Aorta (tissue), 5 donors: ENCODE results near the gene PLEKHO1. TPM values are rescaled to one million over a fixed set of nuclear protein-coding genes. Genes with fewer than 3 reads are reported as not detected.

ENCODE experiments used
- ATAC-seq: fragments of 200-7000 bp; cut with Tn5 transposase; one replicate; pipeline ENCODE4 v1.9.1; 2022; ENCODE audit warnings: moderate library complexity; ENCODE audit not compliant: low FRiP score
- DNase-seq, 2 donors: peaks; one replicate each; pipeline ENCODE4 v3.0.0-alpha.2; 2020
- H3K27ac ChIP-seq, 2 donors: one replicate each; pipeline ENCODE4 v1.5.1; 2013; ENCODE audit warnings: low read length in 2 of 2, mild to moderate bottlenecking in 2 of 2, moderate library complexity in 2 of 2, control low read depth in 1 of 2, inconsistent platforms in 1 of 2, low read depth in 1 of 2
- H3K27me3 ChIP-seq, 2 donors: one replicate each; pipeline ENCODE4 v1.6.1; 2013; ENCODE audit warnings: control low read depth in 1 of 2, low read length in 1 of 2, mild to moderate bottlenecking in 1 of 2, moderate library complexity in 1 of 2; ENCODE audit not compliant: insufficient read depth in 2 of 2, control insufficient read depth in 1 of 2
- H3K36me3 ChIP-seq, 2 donors: one replicate each; pipeline ENCODE4 v1.6.1; 2013; ENCODE audit warnings: control low read depth in 1 of 2, low read length in 1 of 2, mild to moderate bottlenecking in 1 of 2; ENCODE audit not compliant: insufficient read depth in 2 of 2, control insufficient read depth in 1 of 2
- H3K4me1 ChIP-seq, 2 donors: one replicate each; pipeline ENCODE4 v1.6.1; 2013; ENCODE audit warnings: low read length in 2 of 2, control low read depth in 1 of 2, mild to moderate bottlenecking in 1 of 2, moderate library complexity in 1 of 2; ENCODE audit not compliant: insufficient read depth in 2 of 2, control insufficient read depth in 1 of 2
- H3K4me3 ChIP-seq, 2 donors: one replicate each; pipeline ENCODE4 v1.5.1; 2013; ENCODE audit warnings: low read length in 2 of 2, control low read depth in 1 of 2, mild to moderate bottlenecking in 1 of 2
- H3K9me3 ChIP-seq: one replicate; pipeline ENCODE4 v1.6.1; 2013; ENCODE audit warnings: mild to moderate bottlenecking, low read length; ENCODE audit not compliant: control insufficient read depth
- WGBS, 2 donors: extraction: QIAGEN DNeasy Blood & Tissue Kit; methylation state at CpG; one replicate each; pipeline ENCODE4 v1.1.7; 2013; 5-methylcytosine and 5-hydroxymethylcytosine counted together
- intact Hi-C, 2 donors: fragments of 100-400 bp; cut with DNase I; formaldehyde crosslinking; loops; one replicate each; pipeline versions ENCODE4 v1.14.2 to v1.15.0; 2022
- polyA plus RNA-seq, 2 donors: library from polyadenylated mRNA; stranded (reverse); fragments of 200-250 nt; gene quantifications; one replicate each; pipeline ENCODE4 v1.2.3, GENCODE V29; 2013
- total RNA-seq, 2 donors: library from RNA; stranded (reverse); fragmentation: NEBNext Ultra II Directional; extraction: Animal tissue kit (Norgen Biotek cat#: 25700); gene quantifications; one replicate each; pipeline ENCODE4 v1.2.1, GENCODE V29; 2021
- donor health status: healthy with polysubstance abuse.
- donor health status: Bipolar disorder and iron deficiency.
- donor health status: DM: no; HTN: no; CAD: no.
- donor health status: DM: no; HTN: no; CAD: no.
- donor health status: DM: yes; HTN: yes; CAD: no.

PLEKHO1 gene
- total and polyA plus RNA-seq, 4 donors = 56.6 to 146 (median 118) TPM

- intact Hi-C loops = loop anchor here in 1 of 2 donors (1.0 to 5.0 kb wide), 2 partner anchors 11 to 70 kb away; no protein-coding TSS in a partner anchor
- Histone ChIP-seq H3K27me3 (no peaks in the 10 kb centered on the region), H3K27ac (peak overlapping the region; percentile 97 to 98), H3K4me1 (no peaks in the 10 kb centered on the region), H3K4me3 (no peak overlapping the region), H3K36me3 (peaks cover 3 to 9% of the 10 kb centered on the region in 2 donors), H3K9me3 (no peaks in the 10 kb centered on the region)
- 16 to 22% methylated on average over 4 of the region's 4 CpGs for WGBS, 2 donors
- ATAC-seq (no peak), DNase-seq (no peak)
Observed at GRCh38 chr1:150162582-150162861, 12.8 kb downstream of the PLEKHO1 start.

- Histone ChIP-seq H3K4me1 (no peaks in the 10 kb centered on the region), H3K27me3 (no peaks in the 10 kb centered on the region)
Observed at GRCh38 chr1:150162862-150163706, 13.4 kb downstream of the PLEKHO1 start.

GRCh38 chr1:150164224-150164623 lies 14.5 kb downstream of the PLEKHO1 start:
- Histone ChIP-seq H3K9me3 (no peaks in the 10 kb centered on the region), H3K4me1 (no peaks in the 10 kb centered on the region), H3K36me3 (peaks cover 0 to 1% of the 10 kb centered on the region in 2 donors), H3K4me3 (no peak overlapping the region), H3K27ac (peak overlapping the region in 1 of 2 donors; percentile 98), H3K27me3 (no peaks in the 10 kb centered on the region)
- DNase-seq (peak in 1 of 2 donors; percentile 76), ATAC-seq (no peak)
- intact Hi-C loops = loop anchor here in 1 of 2 donors (5.0 kb wide), 1 partner anchor 68 kb away; no protein-coding TSS in a partner anchor
- 94 to 96% methylated on average over 5 of the region's 5 CpGs for WGBS, 2 donors

More at GRCh38 chr1:150162862-150163706, 13.4 kb downstream of the PLEKHO1 start:
- WGBS, 2 donors = 1 to 2% methylated on average over 14 of the region's 14 CpGs
- Histone ChIP-seq H3K36me3 (peaks cover 3 to 6% of the 10 kb centered on the region in 2 donors), H3K9me3 (no peaks in the 10 kb centered on the region), H3K4me3 (no peak overlapping the region), H3K27ac (peak overlapping the region; percentile 98)
- ATAC-seq = peak; percentile 91
- peak; percentile 94 to 96 for DNase-seq
- intact Hi-C loops = loop anchor here in 1 of 2 donors (1.0 to 5.0 kb wide), 2 partner anchors 12 to 69 kb away; no protein-coding TSS in a partner anchor

GRCh38 chr1:150164779-150165178 lies 15.1 kb downstream of the PLEKHO1 start:
- Histone ChIP-seq H3K27ac (peak overlapping the region; percentile 31 to 65), H3K4me3 (no peak overlapping the region), H3K27me3 (no peaks in the 10 kb centered on the region), H3K36me3 (no peaks in the 10 kb centered on the region), H3K9me3 (no peaks in the 10 kb centered on the region), H3K4me1 (no peaks in the 10 kb centered on the region)
- no peak for ATAC-seq
- DNase-seq = no peak
- WGBS, 2 donors = 78 to 83% methylated on average over 5 of the region's 5 CpGs
- intact Hi-C loops = loop anchor here (5.0 kb wide), 2 partner anchors 68 to 202 kb away; no protein-coding TSS in a partner anchor

GRCh38 chr1:150165622-150166612 lies 16.2 kb downstream of the PLEKHO1 start:
- no peaks in the 10 kb centered on the region for H3K27me3 ChIP-seq
- ATAC-seq (no peak), DNase-seq (no peak)
- H3K4me3 ChIP-seq = no peak overlapping the region
- no peaks in the 10 kb centered on the region for H3K9me3 ChIP-seq
- H3K36me3 ChIP-seq = no peaks in the 10 kb centered on the region
- H3K4me1 ChIP-seq = no peaks in the 10 kb centered on the region
- intact Hi-C loops = loop anchor here in 1 of 2 donors (5.0 kb wide), 1 partner anchor 204 kb away; no protein-coding TSS in a partner anchor
- 55 to 64% methylated on average over 14 of the region's 14 CpGs for WGBS, 2 donors
- peak overlapping the region; percentile 41 to 65 for H3K27ac ChIP-seq

- Histone ChIP-seq H3K9me3 (no peaks in the 10 kb centered on the region), H3K4me1 (no peaks in the 10 kb centered on the region), H3K4me3 (no peak overlapping the region), H3K27me3 (no peaks in the 10 kb centered on the region), H3K36me3 (no peaks in the 10 kb centered on the region), H3K27ac (no peak overlapping the region)
- ATAC-seq = peak; percentile 69
- DNase-seq = peak; percentile 77 to 91
- WGBS, 2 donors = 22 to 23% methylated on average over 6 of the region's 6 CpGs
- intact Hi-C loops = loop anchor here (2.0 to 5.0 kb wide), 3 partner anchors 96 to 207 kb away; no protein-coding TSS in a partner anchor
Observed at GRCh38 chr1:150168960-150169601, 19.4 kb downstream of the PLEKHO1 start.

GRCh38 chr1:150171801-150172200 lies 22.1 kb downstream of the PLEKHO1 start:
- intact Hi-C loops = no loop called here
- no peak for DNase-seq
- Histone ChIP-seq H3K27me3 (no peaks in the 10 kb centered on the region), H3K27ac (no peak overlapping the region), H3K9me3 (no peaks in the 10 kb centered on the region), H3K4me1 (no peaks in the 10 kb centered on the region), H3K36me3 (no peaks in the 10 kb centered on the region), H3K4me3 (no peak overlapping the region)
- 67 to 71% methylated on average over 2 of the region's 2 CpGs for WGBS, 2 donors
- ATAC-seq = no peak

- ATAC-seq (no peak), DNase-seq (no peak)
- intact Hi-C loops = no loop called here
- Histone ChIP-seq H3K4me1 (no peaks in the 10 kb centered on the region), H3K27ac (no peak overlapping the region), H3K4me3 (no peak overlapping the region), H3K27me3 (no peaks in the 10 kb centered on the region), H3K9me3 (no peaks in the 10 kb centered on the region), H3K36me3 (no peaks in the 10 kb centered on the region)
- 86 to 90% methylated on average over 7 of the region's 7 CpGs for WGBS, 2 donors
Observed at GRCh38 chr1:150173141-150173585, 23.4 kb downstream of the PLEKHO1 start.
